Testis (tissue), 3 donors: ENCODE results near the gene RGS7. TPM values are rescaled to one million over a fixed set of nuclear protein-coding genes. Genes with fewer than 3 reads are reported as not detected.

ENCODE experiments used
- DNase-seq: peaks from one replicate; pipeline ENCODE4 v3.0.0-alpha.2; 2019
- H3K27ac ChIP-seq, 2 donors: fragments of 200-600 bp; sonication (generic); one replicate each; pipeline ENCODE4 v1.5.1; 2019
- H3K27me3 ChIP-seq: fragments of 200-600 bp; sonication (generic); one replicate; pipeline ENCODE4 v1.5.1; 2019
- H3K36me3 ChIP-seq: fragments of 200-600 bp; sonication (generic); one replicate; pipeline ENCODE4 v1.5.1; 2017; ENCODE audit warnings: low read depth; ENCODE audit errors: missing control alignments
- H3K4me1 ChIP-seq: fragments of 200-600 bp; sonication (generic); one replicate; pipeline ENCODE4 v1.5.1; 2019
- H3K4me3 ChIP-seq, 2 donors: fragments of 200-600 bp; sonication (generic); one replicate each; pipeline ENCODE4 v1.5.1; 2017 to 2019
- H3K9me3 ChIP-seq: fragments of 200-600 bp; sonication (generic); one replicate; pipeline ENCODE4 v1.5.1; 2017
- CTCF ChIP-seq, 3 experiments: fragments of 450-650 bp in 2 of 3; fragments of 200-600 bp in 1 of 3; sonication (generic) in 1 of 3; IDR thresholded peaks; one replicate each; pipeline ENCODE4 v1.5.1; 2016 to 2019; ENCODE audit warnings: antibody characterized with exemption in 3 of 3, mild to moderate bottlenecking in 2 of 3, moderate library complexity in 1 of 3
- POLR2A ChIP-seq: fragments of 450-650 bp; IDR thresholded peaks from one replicate; pipeline ENCODE4 v1.6.1; 2017; ENCODE audit warnings: antibody characterized with exemption, mild to moderate bottlenecking, moderate library complexity
- WGBS, 2 donors: methylation state at CpG; one replicate each; pipeline ENCODE4 v1.1.5; 2018; 5-methylcytosine and 5-hydroxymethylcytosine counted together
- intact Hi-C: fragments of 100-400 bp; cut with DNase I; formaldehyde crosslinking; loops from one replicate; pipeline ENCODE4 v1.15.1; 2023; ENCODE audit warnings: low total_unique reads
- polyA plus RNA-seq: library from polyadenylated mRNA; stranded (reverse); fragments of 350-450 nt; fragmentation: Illumina TruSeq; extraction: RNeasy Lipid Tissue Mini Kit (QIAGEN cat#74804); gene quantifications from one replicate; pipeline ENCODE4 v1.2.3, GENCODE V29; 2014; ENCODE audit warnings: low read depth, low replicate concordance; ENCODE audit not compliant: insufficient read depth
- total RNA-seq, 2 donors: library from RNA; depleted of rRNA; stranded (reverse); fragments of >200 nt; gene quantifications; one replicate each; pipeline ENCODE4 v1.2.3, GENCODE V29; 2016

Gene RGS7
- total and polyA plus RNA-seq, 3 donors from 2014 or later: 5.0 to 6.6 (median 5.4) TPM

DNA sequence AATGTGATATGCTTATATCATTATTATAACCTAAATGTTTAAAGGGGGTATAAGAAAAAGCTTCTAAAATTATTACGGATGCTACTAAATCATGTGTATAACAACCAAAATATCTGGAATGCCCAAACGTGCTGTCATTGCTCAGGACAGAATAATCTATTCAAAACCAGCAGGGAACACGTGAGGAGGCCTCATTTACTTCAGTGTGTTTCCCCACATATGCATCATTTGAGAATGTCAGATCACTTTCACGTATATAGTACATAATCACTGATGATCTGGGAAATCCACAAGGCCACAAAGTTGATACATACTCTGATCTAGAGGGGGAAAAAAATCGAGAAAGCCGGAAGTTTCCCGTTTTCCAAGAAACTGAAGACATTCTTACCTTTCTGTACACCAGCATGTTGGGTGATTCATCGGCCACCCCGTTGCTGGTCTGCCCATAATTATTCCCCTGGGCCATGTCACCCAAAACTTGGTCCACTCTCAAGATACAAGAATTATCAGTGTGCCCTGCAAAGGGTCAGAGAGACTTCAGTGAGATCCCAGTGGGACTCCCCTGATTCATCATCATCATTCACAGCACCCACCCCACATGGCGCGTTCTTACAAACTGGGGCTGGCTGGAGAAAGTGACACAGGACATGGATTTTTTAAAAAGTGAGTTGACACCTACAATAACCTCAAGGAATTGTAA, 1.5 kb downstream of the RGS7 start:
- intact Hi-C loops: no loop called here
- Histone ChIP-seq H3K27ac (no peak overlapping the region), H3K36me3 (no peaks in the 10 kb centered on the region), H3K9me3 (no peaks in the 10 kb centered on the region), H3K4me3 (no peak overlapping the region), H3K4me1 (no peaks in the 10 kb centered on the region), H3K27me3 (no peaks in the 10 kb centered on the region)
- 52 to 69% methylated on average over 11 of the region's 11 CpGs for WGBS, 2 donors
- no peak for TF ChIP-seq CTCF (IDR thresholded peaks at IDR 0.05)
- no peak for DNase-seq

DNA sequence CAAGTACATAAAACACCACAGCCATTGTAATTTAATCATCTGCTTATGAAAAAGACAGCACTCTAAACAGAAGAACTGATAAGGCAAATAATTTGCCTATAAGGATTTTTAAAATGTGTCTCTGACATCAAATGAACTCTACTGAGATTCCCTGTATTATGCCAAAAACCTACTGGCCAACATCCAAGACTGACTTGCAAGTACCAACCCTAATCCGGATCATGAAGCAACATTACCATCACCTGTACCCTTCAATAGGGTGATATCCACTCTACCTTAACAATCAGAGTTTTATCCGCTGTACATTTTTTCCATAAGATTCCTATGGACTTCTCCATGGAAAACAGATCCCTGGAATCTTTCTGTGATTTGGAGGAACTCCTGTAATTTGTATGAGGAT, 4.6 kb downstream of the RGS7 start:
- no peak for TF ChIP-seq CTCF (IDR thresholded peaks at IDR 0.05)
- no peak for TF ChIP-seq POLR2A
- Histone ChIP-seq H3K4me3 (no peak overlapping the region), H3K4me1 (no peaks in the 10 kb centered on the region), H3K27me3 (no peaks in the 10 kb centered on the region), H3K27ac (no peak overlapping the region), H3K9me3 (no peaks in the 10 kb centered on the region), H3K36me3 (no peaks in the 10 kb centered on the region)
- intact Hi-C loops: no loop called here
- WGBS, 2 donors: 93 to 95% methylated on average over 2 of the region's 2 CpGs
- DNase-seq: no peak

GRCh38 chr1:241351841-241352240, 5.2 kb downstream of the RGS7 start:
- Histone ChIP-seq H3K27ac (no peak overlapping the region), H3K9me3 (no peaks in the 10 kb centered on the region), H3K4me1 (no peaks in the 10 kb centered on the region), H3K27me3 (no peaks in the 10 kb centered on the region), H3K4me3 (no peak overlapping the region), H3K36me3 (no peaks in the 10 kb centered on the region)
- TF ChIP-seq POLR2A (no peak), CTCF (IDR thresholded peaks at IDR 0.05) (no peak)
- WGBS, 2 donors: 57 to 80% methylated on average over 3 of the region's 3 CpGs
- no peak for DNase-seq
- intact Hi-C loops: no loop called here

- intact Hi-C loops: no loop called here
- Histone ChIP-seq H3K27ac (no peak overlapping the region), H3K9me3 (no peaks in the 10 kb centered on the region), H3K4me1 (no peaks in the 10 kb centered on the region), H3K36me3 (no peaks in the 10 kb centered on the region), H3K4me3 (no peak overlapping the region), H3K27me3 (no peaks in the 10 kb centered on the region)
- WGBS, 2 donors: 72 to 78% methylated on average over 2 of the region's 2 CpGs
- no peak for DNase-seq
- TF ChIP-seq POLR2A (no peak), CTCF (IDR thresholded peaks at IDR 0.05) (no peak)
These were observed 13.0 kb downstream of the RGS7 start for GRCh38 chr1:241343956-241344355.

DNA sequence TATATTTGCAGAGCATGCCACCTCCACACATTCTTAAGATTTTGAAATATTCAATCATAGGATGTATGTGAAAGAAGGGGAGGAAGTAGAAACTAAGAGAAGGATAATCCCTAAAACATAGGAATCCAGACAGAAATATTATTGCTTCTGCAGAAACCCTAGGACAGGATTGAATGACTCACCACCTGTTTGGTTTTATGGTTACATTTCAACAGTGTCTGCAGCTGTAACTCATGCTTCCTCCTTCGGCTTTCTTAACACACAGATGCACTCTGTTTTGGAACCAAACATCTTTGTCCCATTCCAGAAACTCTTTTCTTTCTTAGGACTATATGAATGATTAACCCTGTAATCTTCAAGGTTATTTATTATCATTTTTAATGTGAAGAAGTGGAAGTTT, 20.7 kb downstream of the RGS7 start:
- TF ChIP-seq POLR2A (no peak), CTCF (IDR thresholded peaks at IDR 0.05) (no peak)
- Histone ChIP-seq H3K4me1 (no peaks in the 10 kb centered on the region), H3K27me3 (no peaks in the 10 kb centered on the region), H3K36me3 (no peaks in the 10 kb centered on the region), H3K27ac (no peak overlapping the region), H3K4me3 (no peak overlapping the region), H3K9me3 (no peaks in the 10 kb centered on the region)
- 42 to 58% methylated on average over 1 of the region's 1 CpG for WGBS, 2 donors
- no peak for DNase-seq
- intact Hi-C loops: no loop called here
